GM12864 (cell line): Measurements from ENCODE around the gene PNPLA7.
"Not testable (repeated sequence)": the region's sequence is repeated elsewhere in the genome, so short reads cannot be mapped to it uniquely, and the experiment has no call there.

Source experiments
- DNase-seq: peaks from one replicate; pipeline ENCODE4 v3.0.0-alpha.2; 2011; ENCODE audit warnings: low read depth
- H3K4me3 ChIP-seq: 2 replicates; pipeline ENCODE4 v1.5.1; 2011; ENCODE audit warnings: mild to moderate bottlenecking, low read depth, low read length, control low read depth
- TF ChIP-seq, protein P1 (sequence below): IDR thresholded peaks from 2 replicates; pipeline ENCODE4 v1.5.1; 2011; ENCODE audit warnings: low read depth, mild to moderate bottlenecking, moderate library complexity, low read length, control low read depth, inconsistent platforms; ENCODE audit errors: missing control alignments

The PNPLA7 gene

DNA sequence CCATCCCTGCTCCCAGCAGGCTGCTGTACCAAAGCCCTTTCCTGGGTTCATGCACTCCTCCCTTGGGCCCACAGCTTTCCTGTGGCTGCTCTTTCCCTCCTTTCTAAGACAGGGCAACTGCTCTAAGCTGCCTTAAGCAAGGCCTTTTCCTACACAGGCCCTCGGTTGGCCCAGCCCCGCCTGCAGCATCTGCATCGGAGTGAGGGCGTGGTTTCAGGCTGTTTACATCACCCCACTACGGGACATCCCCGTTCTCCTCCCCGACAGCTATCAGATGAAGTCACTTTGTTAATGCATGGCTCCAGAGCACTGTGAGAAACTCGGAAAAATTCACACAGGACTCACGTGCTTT lies 25.1 kb upstream of the PNPLA7 start:
- H3K4me3 ChIP-seq = no peak overlapping the region
- TF ChIP-seq, protein P1, sequence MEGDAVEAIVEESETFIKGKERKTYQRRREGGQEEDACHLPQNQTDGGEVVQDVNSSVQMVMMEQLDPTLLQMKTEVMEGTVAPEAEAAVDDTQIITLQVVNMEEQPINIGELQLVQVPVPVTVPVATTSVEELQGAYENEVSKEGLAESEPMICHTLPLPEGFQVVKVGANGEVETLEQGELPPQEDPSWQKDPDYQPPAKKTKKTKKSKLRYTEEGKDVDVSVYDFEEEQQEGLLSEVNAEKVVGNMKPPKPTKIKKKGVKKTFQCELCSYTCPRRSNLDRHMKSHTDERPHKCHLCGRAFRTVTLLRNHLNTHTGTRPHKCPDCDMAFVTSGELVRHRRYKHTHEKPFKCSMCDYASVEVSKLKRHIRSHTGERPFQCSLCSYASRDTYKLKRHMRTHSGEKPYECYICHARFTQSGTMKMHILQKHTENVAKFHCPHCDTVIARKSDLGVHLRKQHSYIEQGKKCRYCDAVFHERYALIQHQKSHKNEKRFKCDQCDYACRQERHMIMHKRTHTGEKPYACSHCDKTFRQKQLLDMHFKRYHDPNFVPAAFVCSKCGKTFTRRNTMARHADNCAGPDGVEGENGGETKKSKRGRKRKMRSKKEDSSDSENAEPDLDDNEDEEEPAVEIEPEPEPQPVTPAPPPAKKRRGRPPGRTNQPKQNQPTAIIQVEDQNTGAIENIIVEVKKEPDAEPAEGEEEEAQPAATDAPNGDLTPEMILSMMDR = no peak
- no peak for DNase-seq

DNA sequence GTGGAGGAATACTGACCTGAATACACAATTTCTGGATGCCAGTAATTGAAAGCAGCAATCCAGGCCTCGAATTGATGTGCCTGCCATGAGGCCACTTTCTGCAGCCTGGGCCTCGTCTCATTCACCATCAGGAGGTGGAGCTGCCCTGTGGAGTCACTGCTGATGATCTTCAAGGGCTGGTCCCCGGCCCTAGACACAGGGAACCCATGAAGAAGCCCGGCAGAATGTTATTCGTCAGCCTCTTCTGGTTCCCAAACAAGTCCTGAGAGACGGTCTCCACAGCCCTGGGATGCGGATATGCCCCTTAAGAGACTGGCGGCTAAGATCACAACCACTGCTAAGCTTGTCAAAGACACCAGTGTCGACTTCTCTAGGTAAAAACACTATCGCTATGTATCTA lies 24.0 kb upstream of the PNPLA7 start:
- DNase-seq = no peak
- no peak overlapping the region for H3K4me3 ChIP-seq
- TF ChIP-seq, protein P1 = no peak

DNA sequence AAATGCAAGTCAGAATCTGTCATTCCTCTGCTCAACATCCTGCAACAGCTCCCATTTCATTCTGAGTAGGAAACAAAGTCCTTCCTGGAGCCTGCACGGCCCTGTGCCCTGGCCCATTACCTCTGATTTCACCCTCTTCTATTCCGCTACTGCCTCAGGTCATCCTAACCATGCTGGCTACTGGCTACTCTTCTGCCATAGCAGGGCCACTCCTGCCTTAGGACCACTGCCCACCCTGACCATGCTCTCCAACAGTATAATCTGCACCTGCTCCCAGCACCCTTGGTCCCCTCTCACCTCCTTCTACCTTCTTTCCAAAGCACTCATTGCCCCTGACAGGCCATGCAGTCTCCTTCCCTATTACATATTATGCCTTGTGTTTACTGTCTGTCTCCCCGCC lies 20.4 kb upstream of the PNPLA7 start:
- DNase-seq = no peak
- TF ChIP-seq, protein P1 = no peak
- H3K4me3 ChIP-seq = no peak overlapping the region

DNA sequence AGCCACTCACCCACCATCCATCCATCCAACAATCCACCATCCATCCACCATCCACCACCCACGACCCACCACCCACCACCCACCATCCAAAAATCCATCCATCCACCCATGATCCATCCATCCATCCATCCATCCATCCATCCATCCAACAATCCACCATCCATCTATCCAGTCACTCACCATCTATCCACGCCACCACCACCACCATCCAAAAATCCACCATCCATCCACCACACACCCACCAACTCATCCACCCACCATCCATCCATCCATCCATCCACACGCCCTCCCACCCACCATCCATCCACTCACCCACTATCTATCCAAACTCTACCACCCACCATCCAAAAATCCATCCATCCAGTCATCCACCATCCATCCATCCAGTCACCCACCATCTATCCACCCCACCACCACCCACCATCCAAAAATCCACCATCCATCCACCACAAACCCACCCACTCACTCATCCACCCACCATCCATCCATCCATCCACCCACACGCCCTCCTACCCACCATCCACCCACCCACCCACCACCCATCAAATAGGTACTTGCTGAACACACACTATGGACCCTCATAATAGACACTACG lies 19.5 kb upstream of the PNPLA7 start:
- no peak overlapping the region for H3K4me3 ChIP-seq
- no peak for DNase-seq
- TF ChIP-seq, protein P1 = no peak

DNA sequence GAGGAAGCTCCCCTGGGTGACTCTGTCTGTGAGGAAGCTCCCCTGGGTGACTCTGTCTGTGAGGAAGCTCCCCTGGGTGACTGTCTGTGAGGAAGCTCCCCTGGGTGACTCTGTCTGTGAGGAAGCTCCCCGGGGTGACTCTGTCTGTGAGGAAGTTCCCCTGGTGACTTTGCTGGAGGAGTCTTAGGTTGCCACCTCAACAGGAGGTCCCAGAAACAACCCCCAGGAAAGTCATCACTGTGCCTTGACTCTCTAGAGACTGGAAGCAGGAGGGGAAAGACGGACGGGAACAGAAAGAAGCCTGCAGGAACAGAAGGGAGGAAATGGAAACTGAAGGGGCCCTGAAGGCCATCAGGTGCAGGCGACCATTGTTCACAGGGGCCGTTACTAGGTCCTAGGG lies 18.2 kb upstream of the PNPLA7 start:
- not testable (repeated sequence) for H3K4me3 ChIP-seq, DNase-seq

DNA sequence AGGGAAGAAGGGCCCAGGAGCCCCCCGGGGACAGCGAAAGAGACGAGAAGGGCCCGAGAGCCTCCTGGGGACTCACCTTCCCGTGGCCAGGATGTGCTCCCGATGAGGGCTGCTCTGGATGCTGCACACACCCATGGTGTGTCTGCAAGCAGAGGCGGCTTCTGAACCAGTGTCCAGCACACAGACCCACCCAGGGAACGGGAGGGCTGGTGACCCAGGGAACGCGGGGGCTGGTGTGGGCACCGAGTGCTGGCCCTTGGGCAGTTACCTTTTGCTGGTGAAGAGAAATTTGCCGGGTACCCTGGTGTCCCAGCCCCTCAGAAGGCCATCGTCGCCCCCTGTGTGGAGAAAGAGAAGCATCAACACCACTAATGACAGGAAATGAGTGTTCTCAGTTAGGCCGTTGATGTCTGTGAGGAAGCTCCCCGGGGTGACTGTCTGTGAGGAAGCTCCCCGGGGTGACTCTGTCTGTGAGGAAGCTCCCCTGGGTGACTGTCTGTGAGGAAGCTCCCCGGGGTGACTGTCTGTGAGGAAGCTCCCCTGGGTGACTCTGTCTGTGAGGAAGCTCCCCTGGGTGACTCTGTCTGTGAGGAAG lies 14.7 kb upstream of the PNPLA7 start:
- H3K4me3 ChIP-seq = no peak overlapping the region
- TF ChIP-seq, protein P1 = no peak
- no peak for DNase-seq

DNA sequence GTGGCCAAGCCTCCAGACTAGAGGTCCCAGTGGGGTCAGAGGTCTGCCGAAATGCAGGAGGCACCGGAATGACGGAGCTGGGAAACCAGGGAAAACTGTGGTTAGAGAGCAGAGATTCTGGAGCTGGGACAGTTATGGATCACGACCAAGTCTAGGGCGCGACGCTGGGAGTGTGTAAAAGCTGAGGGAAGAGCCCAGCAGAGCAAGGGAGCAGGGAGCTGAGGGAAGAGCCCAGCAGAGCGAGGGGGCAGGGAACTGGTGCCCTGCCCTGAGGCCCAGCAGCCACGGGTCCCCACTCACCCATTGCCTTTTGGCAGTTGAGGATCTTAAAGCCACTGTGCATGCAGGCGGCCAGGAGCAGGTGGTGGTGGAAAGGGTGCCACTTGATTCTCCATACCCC lies 13.9 kb upstream of the PNPLA7 start:
- DNase-seq = no peak
- TF ChIP-seq, protein P1 = no peak
- no peak overlapping the region for H3K4me3 ChIP-seq
